Measurements from ENCODE around the gene PKP4.

PKP4 gene

GRCh38 chr2:158553257-158553656 lies 96.5 kb downstream of the PKP4 start:
- DNase-seq: no peak

- DNase-seq: no peak
These were observed 98.2 kb downstream of the PKP4 start for GRCh38 chr2:158554996-158555395.

- no peak for DNase-seq
These were observed 99.4 kb downstream of the PKP4 start for GRCh38 chr2:158556124-158556523.

DNA sequence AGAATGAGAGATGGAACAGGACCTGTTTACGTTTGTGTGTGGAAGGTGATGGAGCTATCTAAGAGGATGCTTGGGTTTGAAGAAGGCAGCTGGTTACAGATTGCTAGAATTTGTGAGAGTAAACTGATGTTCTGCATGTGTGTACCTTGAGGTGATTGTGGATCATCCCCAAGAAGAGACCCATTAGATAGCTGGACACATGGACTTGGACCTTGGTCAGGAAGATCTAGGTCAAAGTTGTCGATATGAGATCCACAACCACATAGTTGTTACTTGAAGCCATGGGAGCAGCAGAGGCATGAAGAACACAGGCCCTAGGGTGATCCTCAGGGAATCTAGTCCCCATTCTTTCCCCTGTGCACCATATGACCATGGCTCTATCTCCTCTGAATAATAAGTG lies 101.0 kb downstream of the PKP4 start:
- DNase-seq: no peak

DNA sequence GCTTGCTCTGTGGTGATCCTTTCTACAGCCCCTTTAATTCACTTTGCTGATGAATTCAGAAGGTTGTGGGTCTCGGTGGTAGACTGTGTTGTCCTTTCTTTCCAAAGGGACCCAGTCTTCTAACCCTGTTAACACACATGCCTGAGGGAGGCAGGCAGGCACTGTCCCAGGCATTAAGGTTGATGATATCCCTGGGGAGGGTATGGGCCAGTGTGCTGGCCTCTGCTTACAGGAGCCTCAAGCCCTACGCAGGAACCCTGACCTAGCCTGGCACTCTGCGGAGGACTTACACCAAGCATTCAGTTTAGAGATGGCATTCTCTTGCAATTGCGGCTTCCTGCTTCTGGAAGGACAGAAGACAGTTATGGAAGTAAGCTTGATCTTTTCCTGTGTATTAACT lies 102.5 kb downstream of the PKP4 start:
- DNase-seq: no peak

DNA sequence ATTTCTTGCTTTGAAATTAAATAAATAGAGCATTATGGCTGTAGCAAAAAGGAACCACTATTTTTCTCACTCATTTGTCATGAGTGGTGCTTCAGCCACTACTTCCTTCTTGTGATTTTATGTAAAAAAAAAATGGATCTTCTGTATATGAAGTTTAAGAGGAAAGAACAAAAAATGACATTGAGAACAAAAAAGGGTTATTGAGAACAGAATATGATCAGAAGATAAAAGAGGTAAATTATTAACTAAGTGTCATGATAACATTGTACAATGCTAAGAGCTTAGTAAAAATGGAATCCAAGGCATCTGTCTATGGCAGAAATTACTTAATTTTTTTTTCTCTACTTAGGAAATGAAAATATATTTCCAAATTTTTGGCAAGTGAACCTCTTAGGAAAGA lies 103.5 kb downstream of the PKP4 start:
- DNase-seq: no peak

DNA sequence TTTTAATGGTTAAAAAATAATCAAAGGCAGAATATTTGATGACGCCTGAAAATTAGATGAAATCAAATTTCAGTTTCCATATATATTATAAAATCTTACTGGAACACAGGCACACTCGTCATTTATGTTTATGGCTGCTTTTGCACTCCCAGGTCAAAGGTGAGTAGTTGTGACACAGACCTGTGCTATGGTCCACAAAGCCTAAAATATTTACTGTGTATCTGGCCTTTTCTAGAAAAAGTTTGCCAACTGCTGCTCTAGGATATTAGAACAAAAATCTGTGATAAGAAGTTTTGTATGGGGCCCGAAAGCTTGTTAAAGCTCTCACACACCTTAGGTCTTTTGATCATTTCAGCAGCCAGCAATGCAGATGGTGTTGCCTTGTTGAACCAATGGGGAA lies 104.3 kb downstream of the PKP4 start:
- no peak for DNase-seq

GRCh38 chr2:158567208-158567607 lies 110.5 kb downstream of the PKP4 start:
- DNase-seq: no peak

GRCh38 chr2:158569284-158569683 lies 112.5 kb downstream of the PKP4 start:
- no peak for DNase-seq

GRCh38 chr2:158570869-158571268 lies 114.1 kb downstream of the PKP4 start:
- DNase-seq: no peak

DNA sequence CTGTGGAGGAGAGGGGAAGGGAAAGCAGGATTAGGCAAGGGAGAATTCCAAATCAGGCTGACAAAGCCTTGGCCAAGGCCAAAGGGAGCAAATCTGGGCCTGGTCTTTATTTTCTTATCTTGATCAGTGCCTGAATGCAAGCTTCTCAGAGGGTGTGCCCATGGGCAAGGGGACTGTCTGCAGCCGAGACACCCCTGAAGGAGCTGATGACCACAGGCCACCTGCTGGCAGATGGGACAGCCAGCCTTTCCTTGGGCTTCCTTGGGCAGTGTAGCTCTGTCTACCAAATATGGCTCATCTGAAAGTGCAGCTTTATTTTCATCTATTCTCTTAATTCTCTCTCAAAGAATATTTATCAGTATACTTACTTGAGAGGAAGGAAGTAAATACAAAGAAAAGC lies 117.0 kb downstream of the PKP4 start:
- DNase-seq: no peak

- DNase-seq: no peak
These were observed 118.4 kb downstream of the PKP4 start for GRCh38 chr2:158575051-158575635.

DNA sequence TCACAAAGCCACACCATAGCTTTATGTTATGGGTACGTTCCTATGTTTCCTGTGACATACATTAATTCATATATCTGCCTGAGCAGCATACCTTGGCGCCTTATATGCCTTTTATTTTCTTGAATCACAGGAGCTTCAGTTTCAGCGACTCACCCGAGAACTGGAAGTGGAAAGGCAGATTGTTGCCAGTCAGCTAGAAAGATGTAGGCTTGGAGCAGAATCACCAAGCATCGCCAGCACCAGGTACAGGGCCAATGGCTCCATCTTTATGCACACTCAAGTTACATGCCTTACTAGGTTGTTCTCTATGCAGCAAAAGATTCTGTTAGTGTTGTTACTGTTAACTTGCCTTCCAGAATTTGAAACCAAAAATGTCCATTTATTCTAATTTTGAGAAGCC lies 120.4 kb downstream of the PKP4 start:
- no peak for DNase-seq

DNA sequence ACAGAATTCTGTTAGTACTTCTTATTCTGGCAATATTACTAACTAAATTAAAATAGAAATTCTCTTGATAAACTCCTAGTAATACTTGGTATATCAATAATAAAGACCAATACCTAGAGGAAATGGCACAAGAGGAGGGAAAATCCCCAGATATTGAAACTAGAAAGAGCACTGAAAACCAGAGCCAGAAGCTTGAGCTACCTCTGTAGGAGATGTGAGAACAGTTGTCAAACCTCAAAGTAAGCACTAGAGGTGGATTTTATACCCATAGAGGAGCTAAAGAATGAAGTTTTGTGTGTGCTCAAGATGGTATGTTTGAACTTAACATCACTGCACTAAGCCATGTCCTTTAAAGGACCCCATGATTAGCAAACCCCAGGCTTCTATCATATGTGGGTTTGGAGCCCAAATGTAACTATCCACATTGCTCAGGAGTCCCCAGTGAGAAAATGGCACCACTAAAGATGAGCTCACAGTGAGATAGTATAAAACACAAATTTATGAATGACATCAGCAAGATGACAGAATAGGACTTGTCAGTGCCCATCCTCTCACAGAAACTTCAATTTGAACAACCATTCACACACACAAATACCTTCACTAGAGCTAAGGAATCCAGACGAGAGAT lies 122.1 kb downstream of the PKP4 start:
- no peak for DNase-seq

DNA sequence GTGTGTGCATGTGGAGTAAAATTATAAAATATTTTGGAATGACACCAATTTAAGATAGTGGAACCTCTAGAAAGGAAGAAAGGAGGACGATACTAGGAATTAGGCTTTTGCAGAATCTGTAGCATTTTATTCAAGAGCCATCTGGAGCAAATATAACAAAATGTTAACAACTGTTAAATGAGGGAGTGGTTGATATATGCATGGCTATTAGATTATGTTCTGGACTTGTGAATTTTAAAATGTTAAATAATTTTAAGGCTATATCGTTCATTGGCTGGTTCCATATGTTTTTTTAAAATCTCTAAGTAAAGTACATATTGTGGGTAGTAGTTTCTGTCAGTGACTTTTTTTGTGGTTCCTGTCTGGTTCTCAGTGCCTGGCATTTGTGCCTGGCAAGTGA lies 123.2 kb downstream of the PKP4 start:
- no peak for DNase-seq

DNA sequence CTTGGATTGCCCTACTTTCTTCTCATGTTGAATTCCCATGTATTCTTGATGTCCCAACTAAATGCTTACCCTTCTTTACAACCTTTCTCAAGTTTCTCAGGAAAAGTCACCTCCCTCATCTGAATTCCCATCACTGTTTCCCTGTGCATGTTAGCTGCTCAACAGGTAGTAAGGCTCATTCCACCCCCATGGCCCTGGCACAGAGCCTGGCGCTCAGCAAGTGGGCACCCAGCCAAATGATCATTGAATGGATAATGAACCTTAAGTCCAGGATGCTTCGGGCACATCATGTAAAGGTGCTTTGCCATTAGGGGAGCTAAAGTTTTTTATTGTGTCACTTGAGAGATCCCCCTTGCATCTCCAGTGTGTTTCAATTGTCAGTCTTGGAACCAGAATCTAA lies 124.0 kb downstream of the PKP4 start:
- no peak for DNase-seq

GRCh38 chr2:158582670-158583069 lies 125.9 kb downstream of the PKP4 start:
- no peak for DNase-seq

DNA sequence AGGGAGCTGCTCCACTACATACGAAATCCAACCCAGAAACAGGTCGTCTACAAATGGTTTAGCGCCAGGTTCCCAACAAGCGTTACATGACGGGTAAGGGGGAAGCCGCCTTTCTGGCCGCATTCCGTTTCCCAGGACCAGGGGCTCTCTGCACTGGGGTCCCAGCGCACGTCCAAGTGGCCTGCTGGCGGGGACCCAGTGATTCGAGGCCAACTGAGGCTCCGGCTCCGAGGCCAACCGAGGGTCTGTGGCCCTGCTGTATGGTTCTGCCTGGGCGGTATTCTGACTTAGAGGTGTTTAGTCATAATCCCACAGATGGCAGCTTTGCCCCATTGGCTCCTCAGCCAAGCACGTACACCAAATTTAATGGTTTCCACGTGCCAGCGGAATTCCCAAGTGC lies 127.2 kb downstream of the PKP4 start:
- DNase-seq: no peak

- no peak for DNase-seq
These were observed 129.7 kb downstream of the PKP4 start for GRCh38 chr2:158586491-158586890.

GRCh38 chr2:158589303-158589702 lies 132.6 kb downstream of the PKP4 start:
- no peak for DNase-seq

DNA sequence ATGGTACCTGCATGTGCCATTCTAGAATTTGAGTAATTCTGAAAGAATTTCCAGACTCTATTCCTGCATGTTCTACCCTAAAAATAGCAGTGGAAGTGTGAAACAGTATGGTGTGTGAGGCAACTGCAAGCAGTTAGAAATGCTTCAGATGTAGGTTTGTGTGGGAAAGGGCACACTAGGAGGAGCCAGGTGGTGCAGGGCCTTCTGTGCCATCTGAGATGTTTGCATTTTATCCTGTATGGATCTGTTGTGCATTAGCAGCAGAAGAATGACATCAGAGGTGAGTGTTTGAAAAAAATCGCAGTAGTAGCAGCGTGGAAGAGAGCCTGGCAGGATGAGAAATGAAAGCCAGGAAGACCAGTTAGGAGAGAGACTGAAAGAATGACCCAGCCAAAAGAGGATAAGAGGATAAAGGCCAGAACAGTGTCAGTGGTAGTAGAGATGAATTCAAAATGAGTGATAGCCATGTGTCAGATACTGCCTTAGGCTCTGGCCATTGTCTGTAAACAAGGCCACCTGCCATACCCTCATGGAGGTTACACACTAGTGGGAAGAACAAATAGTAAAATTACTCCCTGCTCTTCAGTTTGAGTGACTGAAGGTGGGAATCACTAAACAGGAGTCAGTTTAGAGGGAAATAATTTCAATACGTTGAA lies 142.2 kb downstream of the PKP4 start:
- DNase-seq: no peak

GRCh38 chr2:158599609-158600008 lies 142.9 kb downstream of the PKP4 start:
- DNase-seq: no peak

DNA sequence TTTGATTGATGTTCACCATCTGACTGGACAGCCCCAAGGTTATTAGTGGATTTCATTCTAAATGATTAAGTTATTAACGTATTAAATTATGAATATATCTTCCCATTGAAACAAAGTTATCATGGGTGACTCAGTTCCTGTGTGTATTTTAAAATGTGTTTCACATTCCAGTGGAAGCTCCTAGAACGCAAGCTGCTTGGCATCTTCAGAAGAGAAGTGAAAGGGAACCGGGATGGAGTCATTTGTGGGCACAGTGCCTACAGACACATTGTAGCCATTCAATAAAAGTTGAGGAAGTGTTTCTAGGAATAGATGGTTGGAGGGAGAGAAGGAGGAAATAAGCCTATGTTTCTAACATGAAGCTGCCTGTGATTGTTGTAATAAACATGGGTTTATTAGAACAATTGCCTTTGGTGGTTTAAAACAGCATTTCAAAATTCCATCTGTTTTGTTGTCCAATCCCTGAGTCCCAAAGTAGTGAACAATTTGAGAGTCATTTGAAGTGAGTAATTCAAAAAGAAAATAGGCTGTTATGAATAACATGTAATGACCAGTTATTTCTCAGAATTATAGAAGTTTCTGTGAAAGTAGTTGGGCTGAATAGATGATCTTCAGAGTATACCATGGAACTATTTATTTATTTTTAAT lies 143.5 kb downstream of the PKP4 start:
- DNase-seq: peak; percentile 42 to 56

- no peak for DNase-seq
These were observed 145.3 kb downstream of the PKP4 start for GRCh38 chr2:158602027-158602426.

All from inflammatory macrophage (primary cell).